Measurements from ENCODE around the gene MTG2. TPM values are rescaled to one million over a fixed set of nuclear protein-coding genes. Genes with fewer than 3 reads are reported as not detected.

The MTG2 gene
- polyA plus RNA-seq, 1 donor (not counting 4 experiments of a cell fraction or from before 2014, with no cell fraction given) = 24.7 TPM

DNA sequence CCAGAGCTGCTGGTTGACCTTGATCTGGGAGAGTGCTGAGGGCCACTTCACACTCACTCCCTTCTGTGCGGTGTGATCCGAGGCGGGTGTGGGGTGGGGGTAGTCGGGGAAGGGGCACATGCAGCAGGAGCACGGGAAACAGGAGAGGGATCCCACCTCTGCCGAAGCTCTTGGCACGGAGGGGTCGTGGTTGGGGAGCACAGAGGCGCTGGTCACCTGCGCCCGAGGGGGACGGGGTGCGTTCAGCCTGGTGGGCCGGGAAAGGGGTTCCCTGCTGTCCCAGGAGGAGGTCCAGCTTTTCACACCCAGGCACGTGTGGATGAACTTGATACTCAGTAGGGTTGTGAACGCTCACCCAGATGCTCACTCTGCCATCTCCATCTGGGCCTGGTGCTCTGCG lies 22.0 kb upstream of the MTG2 start:
- Histone ChIP-seq H3K4me1 (ENCODE audit: control insufficient read depth, extremely low read depth, insufficient read depth, low read length) (peaks cover 29% of the 10 kb centered on the region), H3K4me3 (ENCODE audit: control insufficient read depth in 2 of 3, extremely low read depth in 1 of 3, insufficient read depth in 2 of 3, low read depth in 1 of 3, low read length in 3 of 3) (no peak overlapping the region), H3K79me2 (ENCODE audit: control insufficient read depth, insufficient read depth, low read length) (peaks cover 19% of the 10 kb centered on the region), H3K36me3 (ENCODE audit: control insufficient read depth in 2 of 2, extremely low read depth in 1 of 2, insufficient read depth in 2 of 2, low read length in 2 of 2) (peaks cover 19 to 20% of the 10 kb centered on the region in 2 experiments), H3K27ac (ENCODE audit: control insufficient read depth, insufficient read depth, low read length) (no peak overlapping the region), H3K9ac (ENCODE audit: control insufficient read depth, extremely low read depth, insufficient read depth, low read length) (no peak overlapping the region), H3K4me2 (ENCODE audit: control insufficient read depth, extremely low read depth, insufficient read depth, low read depth, low read length) (peak overlapping the region; percentile 46), H3K9me3 (ENCODE audit: control insufficient read depth, low read depth, low read length) (no peaks in the 10 kb centered on the region), H2AFZ (ENCODE audit: control insufficient read depth, low read length) (no peak overlapping the region), H4K20me1 (ENCODE audit: control insufficient read depth, extremely low read depth, insufficient read depth, low read length) (peaks cover 8% of the 10 kb centered on the region), H3K27me3 (ENCODE audit: control insufficient read depth, extremely low read depth, insufficient read depth, low read length) (no peaks in the 10 kb centered on the region), H3K9me1 (ENCODE audit: control insufficient read depth, extremely low read depth, insufficient read depth, low read length) (peaks cover 5% of the 10 kb centered on the region)
- DNase-seq (ENCODE audit: low read depth, low spot score) = no peak
- peak; percentile 17 for FAIRE-seq
- dilution Hi-C loops (cut with MboI; ENCODE audit: extremely low pct_ligation_motif_present, low sequenced_read_pairs) = no loop called here
- TF ChIP-seq CTCF (optimal IDR thresholded peaks at IDR 0.05 in 1 of 3, IDR thresholded peaks at IDR 0.05 in 1 of 3, conservative IDR thresholded peaks at IDR 0.05 in 1 of 3; ENCODE audit: extremely low read depth in 1 of 3, insufficient read depth in 2 of 3, low read length in 3 of 3) = no peak
- no peak for TF ChIP-seq EZH2 (IDR thresholded peaks at IDR 0.05; ENCODE audit: low read length)

GRCh38 chr20:62161347-62161746 lies 21.5 kb upstream of the MTG2 start:
- DNase-seq (ENCODE audit: low read depth, low spot score) = no peak
- Histone ChIP-seq H3K4me2 (ENCODE audit: control insufficient read depth, extremely low read depth, insufficient read depth, low read depth, low read length) (peak overlapping the region; percentile 46), H3K27me3 (ENCODE audit: control insufficient read depth, extremely low read depth, insufficient read depth, low read length) (no peaks in the 10 kb centered on the region), H3K9me1 (ENCODE audit: control insufficient read depth, extremely low read depth, insufficient read depth, low read length) (peaks cover 3% of the 10 kb centered on the region), H3K79me2 (ENCODE audit: control insufficient read depth, insufficient read depth, low read length) (peaks cover 19% of the 10 kb centered on the region), H3K4me1 (ENCODE audit: control insufficient read depth, extremely low read depth, insufficient read depth, low read length) (peaks cover 26% of the 10 kb centered on the region), H3K27ac (ENCODE audit: control insufficient read depth, insufficient read depth, low read length) (no peak overlapping the region), H3K9ac (ENCODE audit: control insufficient read depth, extremely low read depth, insufficient read depth, low read length) (no peak overlapping the region), H2AFZ (ENCODE audit: control insufficient read depth, low read length) (no peak overlapping the region), H3K4me3 (ENCODE audit: control insufficient read depth in 2 of 3, extremely low read depth in 1 of 3, insufficient read depth in 2 of 3, low read depth in 1 of 3, low read length in 3 of 3) (no peak overlapping the region), H3K9me3 (ENCODE audit: control insufficient read depth, low read depth, low read length) (no peaks in the 10 kb centered on the region), H3K36me3 (ENCODE audit: control insufficient read depth in 2 of 2, extremely low read depth in 1 of 2, insufficient read depth in 2 of 2, low read length in 2 of 2) (peaks cover 20 to 21% of the 10 kb centered on the region in 2 experiments), H4K20me1 (ENCODE audit: control insufficient read depth, extremely low read depth, insufficient read depth, low read length) (peaks cover 7% of the 10 kb centered on the region)
- TF ChIP-seq CTCF (optimal IDR thresholded peaks at IDR 0.05 in 1 of 3, IDR thresholded peaks at IDR 0.05 in 1 of 3, conservative IDR thresholded peaks at IDR 0.05 in 1 of 3; ENCODE audit: extremely low read depth in 1 of 3, insufficient read depth in 2 of 3, low read length in 3 of 3) (no peak), EZH2 (IDR thresholded peaks at IDR 0.05; ENCODE audit: low read length) (no peak)
- dilution Hi-C loops (cut with MboI; ENCODE audit: extremely low pct_ligation_motif_present, low sequenced_read_pairs) = no loop called here
- FAIRE-seq = no peak

All from keratinocyte (primary cell).